WTC11 (cell line): ENCODE results near the gene PPP3CB. TPM values are rescaled to one million over a fixed set of nuclear protein-coding genes. Genes with fewer than 3 reads are reported as not detected.

ENCODE experiments used
- ATAC-seq: fragments of 200-7000 bp; cut with Tn5 transposase; 2 replicates; pipeline ENCODE4 v1.10.0; 2021; ENCODE audit warnings: mild to moderate bottlenecking, moderate library complexity
- CTCF ChIA-PET: fragments of 300-600 bp; sonication (Branson Sonifier 250); formaldehyde crosslinking; loops from one replicate; lab custom pipeline; 2021; ENCODE audit warnings: antibody characterized with exemption; lab: Charles Lee
- POLR2A ChIA-PET: fragments of 350-600 bp; sonication (Branson Sonifier 250); formaldehyde crosslinking; loops from one replicate; lab custom pipeline; 2021; ENCODE audit warnings: antibody characterized with exemption; lab: Charles Lee
- DNase-seq: peaks from one replicate; pipeline ENCODE4 v3.0.0; 2021; ENCODE audit warnings: low spot score
- H3K27ac Mint-ChIP-seq: 2 replicates; pipeline ENCODE4 v1.8.0; 2021; ENCODE audit warnings: mixed read lengths
- H3K27me3 Mint-ChIP-seq: 2 replicates; pipeline ENCODE4 v1.8.0; 2021; ENCODE audit warnings: low read depth, mild to moderate bottlenecking, moderate library complexity, mixed read lengths
- H3K36me3 Mint-ChIP-seq: 2 replicates; pipeline ENCODE4 v1.8.0; 2021; ENCODE audit warnings: mixed read lengths
- H3K4me1 Mint-ChIP-seq: 2 replicates; pipeline ENCODE4 v1.8.0; 2022; ENCODE audit warnings: mixed read lengths
- H3K4me3 Mint-ChIP-seq: 2 replicates; pipeline ENCODE4 v1.8.0; 2021; ENCODE audit warnings: mild to moderate bottlenecking, moderate library complexity, mixed read lengths
- H3K9me3 Mint-ChIP-seq: 2 replicates; pipeline ENCODE4 v1.8.0; 2021; ENCODE audit warnings: mixed read lengths
- AR ChIP-seq: fragments of 250-450 bp; sonication (Bioruptor Pico); IDR thresholded peaks from 2 replicates; pipeline ENCODE4 v1.9.0; 2021; ENCODE audit warnings: mild to moderate bottlenecking
- ARID4B ChIP-seq: sonication (generic); formaldehyde crosslinking; IDR thresholded peaks from 2 replicates; pipeline ENCODE4 v1.8.0; 2023; ENCODE audit warnings: missing genetic modification reagents, mild to moderate bottlenecking, borderline replicate concordance
- CBFB ChIP-seq: sonication (generic); formaldehyde crosslinking; IDR thresholded peaks from 2 replicates; pipeline ENCODE4 v1.8.1; 2022; ENCODE audit warnings: mild to moderate bottlenecking, low read depth, missing genetic modification reagents
- E2F1 ChIP-seq: sonication (generic); formaldehyde crosslinking; IDR thresholded peaks from 2 replicates; pipeline ENCODE4 v1.8.0; 2022; ENCODE audit warnings: mild to moderate bottlenecking, missing genetic modification reagents
- ESRRA ChIP-seq: sonication (generic); formaldehyde crosslinking; IDR thresholded peaks from 2 replicates; pipeline ENCODE4 v1.8.1; 2022; ENCODE audit warnings: mild to moderate bottlenecking, missing genetic modification reagents, borderline replicate concordance
- GRHL2 ChIP-seq: fragments of 250-450 bp; sonication (Bioruptor Pico); IDR thresholded peaks from 2 replicates; pipeline ENCODE4 v1.8.0; 2022; ENCODE audit warnings: mild to moderate bottlenecking, moderate library complexity; ENCODE audit not compliant: insufficient replicate concordance, severe bottlenecking
- GTF2I ChIP-seq: fragments of 250-450 bp; sonication (Bioruptor Pico); conservative IDR thresholded peaks from 2 replicates; pipeline ENCODE4 v1.4.0; 2021; ENCODE audit warnings: mild to moderate bottlenecking
- NFATC4 ChIP-seq: fragments of 250-450 bp; sonication (Bioruptor Pico); IDR thresholded peaks from 2 replicates; pipeline ENCODE4 v1.9.0; 2021; ENCODE audit warnings: mild to moderate bottlenecking
- NFYB ChIP-seq: sonication (generic); formaldehyde crosslinking; conservative IDR thresholded peaks from 2 replicates; pipeline ENCODE4 v1.8.0; 2022; ENCODE audit warnings: low read depth, missing genetic modification reagents
- NR3C1 ChIP-seq: sonication (generic); formaldehyde crosslinking; conservative IDR thresholded peaks from 2 replicates; pipeline ENCODE4 v1.8.1; 2023; ENCODE audit warnings: low read depth, mild to moderate bottlenecking, missing genetic modification reagents
- PREB ChIP-seq: sonication (generic); formaldehyde crosslinking; IDR thresholded peaks from 2 replicates; pipeline ENCODE4 v1.8.1; 2022; ENCODE audit warnings: mild to moderate bottlenecking, missing genetic modification reagents, moderate library complexity, borderline replicate concordance
- USF1 ChIP-seq: sonication (generic); formaldehyde crosslinking; IDR thresholded peaks from 2 replicates; pipeline ENCODE4 v1.8.0; 2022; ENCODE audit warnings: mild to moderate bottlenecking, missing genetic modification reagents
- ZNF121 ChIP-seq: sonication (generic); formaldehyde crosslinking; IDR thresholded peaks from 2 replicates; pipeline ENCODE4 v1.8.0; 2023; ENCODE audit warnings: missing genetic modification reagents
- ZNF232 ChIP-seq: sonication (generic); formaldehyde crosslinking; IDR thresholded peaks from 2 replicates; pipeline ENCODE4 v1.8.0; 2022; ENCODE audit warnings: mild to moderate bottlenecking, missing genetic modification reagents
- ZNF425 ChIP-seq: fragments of 250-450 bp; sonication (Bioruptor Pico); conservative IDR thresholded peaks from 2 replicates; pipeline ENCODE4 v1.9.0; 2021; ENCODE audit warnings: mild to moderate bottlenecking
- ZNF512 ChIP-seq: sonication (generic); formaldehyde crosslinking; IDR thresholded peaks from 2 replicates; pipeline ENCODE4 v1.8.1; 2022; ENCODE audit warnings: missing genetic modification reagents, borderline replicate concordance
- ZSCAN18 ChIP-seq: fragments of 250-450 bp; sonication (Bioruptor Pico); IDR thresholded peaks from 2 replicates; pipeline ENCODE4 v2.1.2; 2022; ENCODE audit warnings: mild to moderate bottlenecking, moderate library complexity
- total RNA-seq: library from RNA; stranded (reverse); gene quantifications from 3 replicates; pipeline ENCODE4 v1.2.3, GENCODE V29; 2021

Gene PPP3CB
- total RNA-seq, 1 experiment from 2014 or later: 30.0 TPM

- TF ChIP-seq E2F1 (CRISPR knock-in tag) (no peak), ZNF121 (CRISPR knock-in tag) (no peak), PREB (CRISPR knock-in tag) (no peak), GTF2I (CRISPR knock-in tag) (no peak)
These were observed 87.8 kb downstream of the PPP3CB start (continued) for GRCh38 chr10:73408061-73408460.

GRCh38 chr10:73407495-73407894, 88.3 kb downstream of the PPP3CB start:
- no peaks in the 10 kb centered on the region for H3K9me3 Mint-ChIP-seq
- H3K27ac Mint-ChIP-seq: no peak overlapping the region
- H3K36me3 Mint-ChIP-seq: 0 out of 2 replicates have a peak, but pooled peaks cover 3% of the 10 kb centered on the region
- DNase-seq: no peak
- ChIA-PET POLR2A (no interaction called here), CTCF (interaction anchor here (2.1 kb wide), 1 partner anchor 10 kb away, joined by 11 read pairs; no protein-coding TSS in a partner anchor)
- H3K27me3 Mint-ChIP-seq: no peaks in the 10 kb centered on the region
- ATAC-seq: no peak
- H3K4me3 Mint-ChIP-seq: no peak overlapping the region
- peaks cover 19% of the 10 kb centered on the region for H3K4me1 Mint-ChIP-seq
- TF ChIP-seq NFYB (CRISPR knock-in tag) (no peak), AR (CRISPR knock-in tag) (no peak), USF1 (CRISPR knock-in tag) (no peak), CBFB (CRISPR knock-in tag) (no peak), ESRRA (CRISPR knock-in tag) (no peak), ZNF512 (CRISPR knock-in tag) (no peak), ZNF232 (no peak), NFATC4 (no peak), ZNF425 (CRISPR knock-in tag) (no peak), NR3C1 (CRISPR knock-in tag) (no peak), GRHL2 (CRISPR knock-in tag) (no peak), ARID4B (CRISPR knock-in tag) (no peak), ZSCAN18 (CRISPR knock-in tag) (no peak)
